GM18502 (cell line): ENCODE measurements around the gene BTBD9.

Experiments
- ATAC-seq: cut with Tn5 transposase; IDR thresholded peaks from one replicate; pipeline ENCODE4 v1.9.1; 2021; ENCODE audit warnings: mild to moderate bottlenecking; ENCODE audit not compliant: unreplicated experiment, poor library complexity

Gene BTBD9

GRCh38 chr6:38192011-38192410 is 447.7 kb downstream of the BTBD9 start:
- no peak for ATAC-seq

- no peak for ATAC-seq
Observed at GRCh38 chr6:38191418-38191817, 448.3 kb downstream of the BTBD9 start.

DNA sequence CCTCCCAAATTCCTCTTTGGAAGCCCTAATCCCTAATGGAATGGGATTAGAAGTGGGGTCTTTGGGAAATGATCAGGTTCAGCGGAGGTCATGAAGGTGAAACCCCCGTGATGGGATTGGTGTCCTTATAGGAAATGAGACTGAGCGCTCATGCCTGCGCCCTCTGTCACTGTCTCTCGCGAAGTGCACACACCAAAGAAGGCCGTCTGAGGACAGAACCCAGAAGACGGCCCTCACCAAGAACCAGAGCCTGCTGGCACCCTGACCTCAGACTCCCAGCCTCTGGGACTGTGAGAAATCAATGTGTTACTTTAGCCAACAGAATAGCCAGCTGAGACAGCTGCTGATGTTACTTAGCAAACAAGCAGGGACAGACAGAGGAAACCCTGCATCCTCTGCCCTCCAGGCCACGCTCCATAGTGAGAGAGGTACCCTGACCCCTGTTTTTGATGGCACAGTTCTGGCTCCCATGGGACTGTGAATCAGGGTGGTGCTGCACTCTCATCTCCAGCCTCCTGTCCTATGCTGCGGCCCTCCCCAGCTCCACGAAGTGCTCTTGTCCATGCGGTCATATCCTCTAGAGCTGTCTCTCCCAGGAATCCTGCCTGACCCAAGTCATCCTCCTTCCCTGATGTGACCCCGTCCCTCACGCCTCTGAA is 450.9 kb downstream of the BTBD9 start:
- no peak for ATAC-seq

- no peak for ATAC-seq
Observed at GRCh38 chr6:38187811-38188590, 451.7 kb downstream of the BTBD9 start.

- ATAC-seq, result no peak
Observed at GRCh38 chr6:38187325-38187724, 452.4 kb downstream of the BTBD9 start.

- ATAC-seq, result no peak
Observed at GRCh38 chr6:38185752-38186151, 454.0 kb downstream of the BTBD9 start.

- ATAC-seq, result no peak
Observed at GRCh38 chr6:38185244-38185643, 454.5 kb downstream of the BTBD9 start.

DNA sequence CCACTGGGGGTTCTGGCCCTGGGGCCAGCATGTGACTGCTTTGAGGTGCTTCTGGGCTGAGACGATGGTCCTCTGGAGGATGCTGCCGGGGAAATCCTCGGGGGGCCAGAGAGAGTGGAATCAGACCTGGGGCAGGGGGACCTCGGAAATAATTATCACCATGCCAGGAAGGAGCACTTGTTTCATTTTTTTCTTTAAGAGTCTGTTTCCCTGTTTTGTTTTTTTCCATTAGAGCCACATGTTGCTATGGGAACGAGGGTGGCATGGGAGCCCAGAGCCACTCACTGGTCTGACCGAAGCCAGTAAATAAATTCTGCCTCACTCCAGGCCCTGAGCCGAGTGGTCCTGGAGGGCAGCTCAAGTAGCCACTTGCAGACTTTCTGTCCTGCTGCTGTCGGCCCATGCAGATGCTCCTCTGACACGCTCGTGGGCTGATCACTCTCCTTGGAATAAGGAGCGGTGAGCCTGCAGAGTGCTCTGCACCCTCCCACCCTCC is 455.1 kb downstream of the BTBD9 start:
- ATAC-seq, result no peak

GRCh38 chr6:38183856-38184584 is 455.7 kb downstream of the BTBD9 start:
- no peak for ATAC-seq

DNA sequence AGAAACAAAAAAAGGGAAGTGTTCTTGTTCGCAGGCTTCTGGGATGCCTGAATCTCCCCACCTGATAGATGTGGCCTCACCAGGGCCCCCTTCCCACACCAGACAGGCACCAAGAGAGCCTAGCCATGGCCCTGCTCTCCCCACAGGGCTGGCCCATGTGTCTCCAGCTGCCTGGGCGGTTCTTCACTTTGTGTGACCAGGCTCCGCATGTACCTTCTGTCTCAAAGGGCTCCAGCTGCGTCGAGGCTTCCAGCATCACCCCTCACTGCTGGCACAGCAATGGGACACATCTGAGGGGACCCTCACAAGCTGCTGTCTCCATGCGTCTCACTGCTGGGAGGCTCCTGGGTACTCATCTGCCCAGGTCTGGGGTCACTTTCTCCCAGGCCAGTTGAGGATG is 457.3 kb downstream of the BTBD9 start:
- ATAC-seq, result no peak

GRCh38 chr6:38180586-38180985 is 459.1 kb downstream of the BTBD9 start:
- ATAC-seq, result no peak

- ATAC-seq, result no peak
Observed at GRCh38 chr6:38179794-38180430, 459.8 kb downstream of the BTBD9 start.

- no peak for ATAC-seq
Observed at GRCh38 chr6:38179300-38179699, 460.4 kb downstream of the BTBD9 start.

- ATAC-seq, result no peak
Observed at GRCh38 chr6:38178584-38178886, 461.2 kb downstream of the BTBD9 start.

GRCh38 chr6:38177882-38178583 is 461.7 kb downstream of the BTBD9 start:
- ATAC-seq, result no peak

DNA sequence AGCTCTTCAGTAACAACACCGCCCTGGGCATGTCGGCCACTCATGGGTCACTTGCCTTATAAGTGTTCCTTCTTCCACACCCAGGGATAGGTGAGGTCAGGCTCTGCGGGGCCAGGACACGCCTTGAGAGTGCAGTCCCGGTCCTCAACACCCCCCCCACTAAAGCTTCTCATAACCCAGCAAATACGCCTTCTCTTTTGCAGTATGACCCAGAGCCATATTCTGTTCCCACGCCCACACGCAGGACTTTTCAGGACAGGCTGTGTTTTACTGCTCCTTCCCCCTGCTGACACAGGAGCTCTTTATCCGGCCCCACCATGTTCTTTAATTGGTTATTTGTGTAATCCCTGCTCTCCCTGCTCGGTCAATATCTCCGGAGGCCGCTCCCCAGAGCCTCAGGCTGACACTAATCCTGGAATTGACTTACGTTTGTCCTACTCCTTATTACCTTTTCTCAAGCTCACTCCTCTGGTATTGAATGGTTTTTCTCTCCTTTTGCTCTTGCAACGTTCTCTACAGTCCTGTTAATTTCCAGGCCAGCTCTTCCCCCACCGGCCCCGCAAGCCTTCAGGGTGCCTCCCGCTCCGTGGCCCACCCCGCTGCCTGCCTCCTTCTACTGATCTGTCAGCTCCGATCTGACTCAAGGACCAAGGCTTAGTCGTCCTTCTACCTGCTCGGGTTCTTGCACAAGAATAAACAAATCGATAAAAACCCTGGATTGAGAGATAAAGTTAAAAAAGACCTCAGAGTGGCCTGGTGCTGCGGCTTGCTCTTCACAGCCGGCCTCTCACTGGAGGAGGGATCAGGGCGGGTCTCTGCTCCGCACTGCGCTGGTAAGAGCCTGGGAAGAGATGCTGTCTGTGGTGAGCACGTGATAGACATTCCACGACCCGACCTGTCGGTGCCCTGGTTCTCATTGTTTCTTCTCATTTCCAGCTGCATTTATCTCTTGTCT is 462.7 kb downstream of the BTBD9 start:
- no peak for ATAC-seq

GRCh38 chr6:38175786-38176185 is 463.9 kb downstream of the BTBD9 start:
- ATAC-seq, result no peak

DNA sequence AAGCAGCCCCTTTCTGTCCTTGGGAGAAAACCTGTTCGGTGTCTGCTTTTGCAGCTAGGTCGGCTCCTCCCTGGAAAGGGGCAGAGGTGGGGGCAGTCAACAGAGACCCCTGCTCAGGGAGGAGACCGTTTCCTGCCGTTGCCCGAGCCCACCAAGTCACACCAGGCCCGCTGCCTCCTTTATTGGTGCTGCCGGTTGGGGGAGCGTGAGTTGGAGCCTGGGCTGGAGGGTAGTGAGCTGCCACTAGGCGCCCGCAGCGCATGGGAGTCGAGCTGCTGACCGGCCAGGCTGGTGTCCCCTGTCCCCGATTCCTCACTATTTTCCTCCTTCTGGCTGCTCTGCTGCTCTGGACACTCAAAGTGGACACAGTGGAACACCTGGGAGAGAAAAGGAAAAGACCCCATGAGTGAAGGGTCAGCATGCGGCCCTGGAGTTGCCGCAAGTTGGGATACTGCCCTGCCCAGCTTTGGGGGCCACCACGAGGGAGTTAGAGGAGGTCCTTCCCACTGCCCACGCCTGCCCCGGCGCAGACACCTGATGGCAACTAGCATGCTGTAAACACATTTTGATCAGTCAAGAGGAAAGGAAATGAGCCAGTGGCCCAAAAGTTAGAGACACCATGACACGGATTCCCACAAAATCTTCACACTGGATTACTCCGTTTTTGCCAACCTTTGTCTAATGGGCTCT is 464.8 kb downstream of the BTBD9 start:
- no peak for ATAC-seq

GRCh38 chr6:38174315-38174714 is 465.4 kb downstream of the BTBD9 start:
- ATAC-seq, result no peak
